C4-2B (cell line): ENCODE results near the gene ANGPTL2.

Source experiments
- CTCF ChIP-seq: fragments of 450-650 bp; conservative IDR thresholded peaks from 2 replicates; pipeline ENCODE4 v1.5.1; 2017; ENCODE audit warnings: mild to moderate bottlenecking
- ZFX ChIP-seq: fragments of 450-650 bp; IDR thresholded peaks from 2 replicates; pipeline ENCODE4 v1.6.1; 2017

GRCh38 chr9:127129073-127129717, 6.8 kb upstream of the ANGPTL2 start:
- TF ChIP-seq CTCF = no peak
- no peak for TF ChIP-seq ZFX
